SK-N-MC (cell line): ENCODE data around the gene C2CD2.

Source experiments
- DNase-seq: peaks from one replicate; pipeline ENCODE4 v3.0.0-alpha.2; 2011; ENCODE audit warnings: low read depth, low spot score
- H3K27ac ChIP-seq: fragments of 200-600 bp; sonication (generic); 2 replicates; pipeline ENCODE4 v1.5.1; 2016; ENCODE audit warnings: mixed run types
- H3K36me3 ChIP-seq: fragments of 200-600 bp; sonication (generic); 2 replicates; pipeline ENCODE4 v1.6.1; 2017; ENCODE audit warnings: antibody characterized with exemption, low read length, mixed read lengths; ENCODE audit not compliant: insufficient read depth
- H3K4me3 ChIP-seq: fragments of 200-600 bp; sonication (generic); 2 replicates; pipeline ENCODE4 v1.5.1; 2016
- H3K9ac ChIP-seq: fragments of 200-600 bp; sonication (generic); 2 replicates; pipeline ENCODE4 v1.8.0; 2017; ENCODE audit warnings: mixed run types, mixed read lengths; ENCODE audit not compliant: insufficient read length
- H3K9me3 ChIP-seq: fragments of 200-600 bp; sonication (generic); 2 replicates; pipeline ENCODE4 v1.6.1; 2017; ENCODE audit warnings: low read depth, mild to moderate bottlenecking, antibody characterized with exemption, low read length, moderate library complexity, mixed read lengths
- EZH2 ChIP-seq: fragments of 200-600 bp; sonication (generic); IDR thresholded peaks from one replicate; pipeline ENCODE4 v1.6.1; 2017; ENCODE audit warnings: antibody characterized with exemption
- FOXP2 ChIP-seq: optimal IDR thresholded peaks from 2 replicates; pipeline ENCODE3; 2011; ENCODE audit warnings: mild to moderate bottlenecking, moderate library complexity; ENCODE audit not compliant: insufficient read depth; ENCODE audit errors: extremely low read length, control extremely low read depth
- POLR2AphosphoS5 ChIP-seq: IDR thresholded peaks from 2 replicates; pipeline ENCODE4 v1.6.1; 2012; ENCODE audit warnings: mild to moderate bottlenecking, low read depth, low read length, borderline replicate concordance

C2CD2 gene

DNA sequence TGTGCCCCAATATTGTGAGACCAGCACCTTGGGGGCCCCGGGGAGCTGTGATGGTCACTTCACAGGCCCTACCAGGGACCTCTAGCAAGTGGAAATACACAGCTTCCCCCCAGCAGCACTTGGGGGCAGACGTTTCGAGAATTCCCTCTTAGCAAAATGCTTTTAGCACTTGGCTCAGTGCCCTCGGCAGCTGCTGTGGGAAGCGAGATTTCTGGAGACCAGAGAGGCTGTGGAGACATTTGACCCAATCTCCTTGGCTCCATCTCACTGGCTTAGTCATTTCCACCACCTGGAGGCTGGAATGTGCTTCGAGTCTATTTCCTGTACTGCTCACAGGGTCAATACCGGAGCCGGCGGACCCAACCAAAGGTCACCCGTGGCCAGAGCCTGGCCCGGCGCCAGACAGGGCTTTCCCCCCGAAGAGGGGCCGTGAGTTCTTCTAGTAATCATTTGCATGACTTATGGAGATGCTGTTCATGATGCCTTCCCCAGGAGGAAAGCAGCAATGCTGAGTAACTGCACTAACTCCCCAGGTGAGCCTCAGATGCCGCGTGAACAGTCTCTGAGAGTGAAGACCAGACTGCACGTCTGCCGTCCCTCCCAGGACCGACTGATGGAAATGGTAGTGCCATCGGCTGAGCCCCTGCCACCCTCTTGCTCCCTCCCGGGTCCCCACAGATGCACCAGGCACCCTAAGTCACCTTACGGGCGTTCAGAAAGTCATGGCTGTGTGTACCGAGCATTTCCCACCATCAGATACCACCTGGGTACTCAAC is 4.4 kb upstream of the C2CD2 start:
- TF ChIP-seq EZH2: no peak
- TF ChIP-seq POLR2AphosphoS5: no peak
- no peak for TF ChIP-seq FOXP2
- Histone ChIP-seq H3K36me3 (no peaks in the 10 kb centered on the region), H3K9me3 (no peaks in the 10 kb centered on the region), H3K27ac (peak overlapping the region; percentile 46; the same call in 1 of the 2 replicates), H3K9ac (no peak overlapping the region), H3K4me3 (no peak overlapping the region)
- no peak for DNase-seq

DNA sequence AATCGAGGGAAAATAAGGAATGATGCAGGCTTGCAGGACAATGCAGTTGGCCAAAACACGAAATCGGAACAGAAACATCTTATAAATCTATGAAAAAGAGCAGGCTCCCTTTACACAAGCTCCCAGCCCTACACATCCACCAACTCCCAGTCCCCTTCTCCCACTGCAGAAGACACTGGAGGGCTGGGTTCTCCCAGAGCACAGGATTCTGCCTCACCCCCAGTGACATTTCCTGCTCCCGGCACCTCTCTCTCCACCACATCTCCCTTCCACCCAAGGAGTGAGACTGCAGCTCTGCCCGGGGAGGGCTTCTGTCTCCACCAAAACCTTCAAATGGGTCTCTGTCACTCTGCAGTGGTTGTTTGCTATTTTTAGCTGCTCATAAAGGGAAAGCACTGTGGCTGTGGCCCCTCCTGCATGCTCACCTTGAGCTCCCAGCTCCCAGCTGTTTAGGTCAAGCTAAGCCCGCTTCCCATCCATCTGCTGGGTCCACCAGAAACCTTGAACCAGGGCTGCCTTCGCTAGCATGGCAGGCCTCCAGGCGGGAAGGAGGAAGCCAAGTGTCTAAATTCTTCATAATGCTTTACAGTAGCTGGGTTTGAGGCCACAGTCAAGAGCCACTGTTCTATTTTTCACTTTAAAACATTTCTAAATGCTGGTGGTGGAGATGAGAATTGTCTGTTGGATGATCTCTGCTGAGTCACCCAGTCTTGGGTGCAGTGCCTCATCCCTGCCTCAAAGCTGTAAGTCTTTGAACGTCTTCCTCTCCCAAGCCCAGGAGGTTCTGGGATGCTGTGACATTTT is 3.3 kb upstream of the C2CD2 start:
- no peak for DNase-seq
- Histone ChIP-seq H3K4me3 (no peak overlapping the region), H3K9me3 (no peaks in the 10 kb centered on the region), H3K9ac (no peak overlapping the region), H3K27ac (peak overlapping the region; percentile 46; the same call in 1 of the 2 replicates), H3K36me3 (no peaks in the 10 kb centered on the region)
- no peak for TF ChIP-seq FOXP2
- no peak for TF ChIP-seq POLR2AphosphoS5
- no peak for TF ChIP-seq EZH2

DNA sequence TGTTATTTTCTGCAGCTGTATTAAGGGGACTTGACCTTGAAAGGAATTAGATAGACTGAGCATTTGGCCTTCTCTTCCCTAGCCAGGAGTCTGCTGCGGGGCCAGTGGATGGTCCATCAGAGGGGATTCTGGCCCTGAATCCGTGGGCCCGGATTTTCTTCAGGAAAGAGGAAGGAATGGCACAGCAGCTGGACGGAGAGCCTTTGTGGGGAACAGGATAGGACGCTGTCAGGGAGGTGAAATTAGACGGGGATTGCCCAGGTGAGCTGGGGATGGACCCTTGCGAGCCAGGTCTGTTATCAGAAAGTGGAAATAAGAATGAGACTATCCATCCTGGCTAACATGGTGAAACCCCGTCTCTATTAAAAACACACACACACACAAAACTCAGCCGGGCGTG is 1.7 kb upstream of the C2CD2 start:
- no peaks in the 10 kb centered on the region for H3K9me3 ChIP-seq
- H3K27ac ChIP-seq: no peak overlapping the region
- H3K4me3 ChIP-seq: no peak overlapping the region
- TF ChIP-seq EZH2 (no peak), POLR2AphosphoS5 (no peak), FOXP2 (no peak)
- no peak overlapping the region for H3K9ac ChIP-seq
- H3K36me3 ChIP-seq: no peaks in the 10 kb centered on the region
- no peak for DNase-seq

DNA sequence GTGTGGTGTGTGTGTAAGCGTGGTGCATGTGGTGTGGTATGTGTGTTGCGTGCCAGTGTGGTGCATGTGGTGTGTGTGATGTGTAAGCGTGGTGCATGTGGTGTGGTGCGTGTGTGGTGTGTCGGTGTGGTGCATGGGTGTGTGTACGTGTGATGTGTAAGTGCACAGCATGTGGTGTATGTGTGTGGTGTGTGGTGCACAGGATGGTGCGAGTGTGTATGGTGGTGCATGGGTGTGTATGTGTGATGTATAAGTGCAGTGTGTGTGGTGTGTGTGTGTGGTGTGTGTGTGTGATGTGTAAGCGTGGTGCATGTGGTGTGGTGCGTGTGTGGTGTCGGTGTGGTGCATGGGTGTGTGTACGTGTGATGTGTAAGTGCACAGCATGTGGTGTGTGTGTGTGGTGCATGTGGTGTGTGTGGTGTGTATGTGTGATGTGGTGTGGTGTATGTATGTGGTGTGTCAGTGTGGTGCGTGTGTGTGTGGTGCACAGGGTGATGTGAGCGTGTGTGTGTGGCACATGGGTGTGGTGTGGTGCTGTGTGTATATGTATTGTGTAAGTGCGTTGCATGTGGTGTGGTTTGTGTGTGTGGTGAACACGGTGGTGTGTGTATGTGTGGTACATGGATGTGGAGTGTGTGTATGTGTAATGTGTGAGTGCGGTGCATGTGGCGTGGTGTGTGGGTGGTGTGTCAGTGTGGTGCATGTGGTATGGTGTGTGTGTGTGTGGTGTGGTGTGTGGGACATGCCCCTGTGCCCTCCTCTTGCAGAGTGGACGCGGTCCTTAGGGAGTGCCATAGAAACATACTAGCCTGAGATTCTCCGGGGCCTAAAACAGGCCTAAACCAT is 1.1 kb upstream of the C2CD2 start:
- TF ChIP-seq POLR2AphosphoS5: no peak
- no peak for TF ChIP-seq EZH2
- TF ChIP-seq FOXP2: no peak
- Histone ChIP-seq H3K9ac (no peak overlapping the region), H3K27ac (no peak overlapping the region), H3K36me3 (no peaks in the 10 kb centered on the region), H3K4me3 (no peak overlapping the region), H3K9me3 (no peaks in the 10 kb centered on the region)
- no peak for DNase-seq

DNA sequence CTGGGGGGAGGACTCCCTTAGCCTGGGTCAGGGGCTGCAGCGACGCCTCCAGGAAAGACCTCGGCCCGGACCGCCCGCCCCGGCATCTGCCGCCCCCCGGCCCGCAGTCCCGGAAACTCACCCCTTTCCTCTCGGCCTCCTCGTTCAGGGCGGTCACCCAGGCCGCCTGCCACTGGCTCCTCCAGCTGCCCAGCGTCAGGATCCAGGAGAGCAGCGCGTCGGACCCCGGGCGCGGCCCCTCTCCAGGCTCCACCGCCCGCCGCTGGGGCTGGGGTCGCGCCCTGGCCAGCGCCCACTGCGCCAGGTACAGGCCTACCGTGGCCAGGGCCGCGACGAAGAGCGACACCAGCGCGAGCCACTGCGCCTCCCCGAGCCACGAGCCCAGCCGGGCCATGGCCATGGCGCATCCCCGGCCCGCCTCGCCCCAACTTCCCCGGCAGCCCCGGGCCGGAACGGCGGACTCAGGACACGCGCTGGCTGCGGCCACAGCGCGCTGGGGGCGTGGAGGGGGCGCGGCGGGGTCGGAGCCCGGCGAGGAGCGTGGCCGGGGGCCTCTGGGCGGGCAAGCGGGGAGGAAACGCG is 478 bp downstream of the C2CD2 start:
- DNase-seq: no peak
- H3K27ac ChIP-seq: no peak overlapping the region
- H3K36me3 ChIP-seq: no peaks in the 10 kb centered on the region
- H3K9ac ChIP-seq: no peak overlapping the region
- TF ChIP-seq FOXP2 (no peak), EZH2 (no peak), POLR2AphosphoS5 (no peak)
- no peaks in the 10 kb centered on the region for H3K9me3 ChIP-seq
- no peak overlapping the region for H3K4me3 ChIP-seq

DNA sequence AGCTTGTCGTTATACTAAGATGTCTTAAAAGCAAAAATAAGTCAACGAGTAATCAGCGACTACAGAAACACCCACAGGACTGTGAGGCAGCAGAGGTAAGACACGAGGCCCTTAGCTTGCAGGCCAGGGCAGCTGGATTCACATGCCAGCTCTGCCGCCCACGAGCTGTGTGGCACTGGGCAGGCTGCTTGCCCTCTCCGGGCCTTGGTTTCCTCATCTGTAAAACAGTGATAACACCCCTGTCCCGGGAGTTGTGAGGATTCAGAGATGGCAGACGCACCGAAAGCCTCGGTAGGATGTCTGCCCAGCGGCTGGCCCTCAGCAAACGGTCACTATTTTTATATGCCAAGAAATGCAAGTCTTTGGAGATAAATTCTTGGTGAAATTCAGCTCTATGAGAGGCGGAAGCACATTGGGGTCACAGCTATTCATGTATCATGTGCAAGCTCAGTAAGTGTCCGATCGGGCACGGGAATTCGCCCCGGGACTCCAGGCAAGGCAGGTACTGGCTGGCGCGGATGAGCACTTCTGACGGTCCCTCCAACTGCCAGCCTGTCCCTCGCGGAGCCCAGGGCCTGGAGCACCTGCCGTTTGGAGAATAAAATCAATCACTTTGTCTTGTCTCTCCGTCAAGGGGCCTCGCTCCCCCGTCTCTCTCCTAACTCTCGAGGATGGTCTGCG is 1.1 kb downstream of the C2CD2 start:
- Histone ChIP-seq H3K9me3 (no peaks in the 10 kb centered on the region), H3K9ac (no peak overlapping the region), H3K4me3 (no peak overlapping the region), H3K27ac (no peak overlapping the region), H3K36me3 (no peaks in the 10 kb centered on the region)
- no peak for DNase-seq
- TF ChIP-seq POLR2AphosphoS5 (no peak), FOXP2 (no peak), EZH2 (no peak)

DNA sequence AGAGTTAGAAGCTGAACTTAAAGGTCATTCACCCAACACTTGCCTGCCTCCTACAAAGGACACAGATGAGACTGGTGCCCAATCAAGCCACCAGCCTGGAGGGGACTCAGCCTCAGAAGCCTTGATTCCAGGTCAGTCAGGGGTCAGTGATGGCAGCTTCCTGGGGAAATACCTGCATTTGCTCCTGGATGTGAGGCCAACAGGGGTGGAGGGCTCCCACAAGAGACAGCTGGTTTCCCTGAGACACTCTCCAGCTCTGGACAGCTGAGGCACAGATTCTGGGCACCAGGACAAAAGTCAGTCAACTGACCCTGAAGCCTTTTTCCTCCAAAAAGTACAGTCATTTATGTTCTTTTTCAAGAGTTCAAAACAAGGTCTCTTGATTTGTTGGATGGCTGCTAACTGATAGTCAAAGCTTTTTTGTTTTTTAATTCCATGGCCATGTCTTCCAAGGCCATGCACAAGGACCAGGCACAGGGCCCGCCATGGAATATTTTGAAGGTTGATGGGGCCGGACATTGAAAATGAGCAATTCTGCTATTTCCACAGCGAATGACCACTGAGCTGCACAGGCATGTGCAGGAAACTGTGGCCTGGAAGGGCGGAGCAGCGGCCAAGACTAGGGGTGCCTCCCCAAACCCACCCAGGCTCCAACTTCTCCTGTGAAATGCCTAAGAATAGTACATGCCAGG is 1.8 kb downstream of the C2CD2 start:
- no peak overlapping the region for H3K27ac ChIP-seq
- TF ChIP-seq POLR2AphosphoS5: no peak
- no peak for TF ChIP-seq EZH2
- no peak for TF ChIP-seq FOXP2
- no peak overlapping the region for H3K4me3 ChIP-seq
- no peak overlapping the region for H3K9ac ChIP-seq
- H3K36me3 ChIP-seq: no peaks in the 10 kb centered on the region
- DNase-seq: no peak
- no peaks in the 10 kb centered on the region for H3K9me3 ChIP-seq
